HEK293 (cell line): ENCODE results near the gene ICAM5.
A peak's percentile ranks its signal among the peaks of the same experiment; 100 is the strongest.

Experiments
- CTCF ChIA-PET: fragments of 350-600 bp; formaldehyde crosslinking; extraction: SDS; loops from one replicate; lab custom pipeline; 2021; ENCODE audit warnings: antibody characterized with exemption; lab: Yijun Ruan, JAX
- POLR2A ChIA-PET: fragments of 300-600 bp; formaldehyde crosslinking; extraction: SDS; loops from one replicate; lab custom pipeline; 2020; ENCODE audit warnings: antibody characterized with exemption, inconsistent platforms; lab: Yijun Ruan, JAX
- H3K27ac ChIP-seq: fragments of 200-500 bp; sonication (Bioruptor generic); 2 replicates; pipeline ENCODE4 v1.5.1; 2014; ENCODE audit warnings: low read depth, low read length, control low read depth, inconsistent platforms; ENCODE audit errors: extremely low read depth
- H3K36me3 ChIP-seq, 2 experiments: fragments of 200-500 bp in 1 of 2; sonication (Bioruptor generic) in 1 of 2; 1 replicate in 1 of 2; 2 replicates in 1 of 2; pipeline ENCODE4 v1.5.1; 2014 to 2017; ENCODE audit warnings: inconsistent platforms in 2 of 2, low read length in 2 of 2; ENCODE audit not compliant: control insufficient read depth in 2 of 2, insufficient read depth in 1 of 2
- H3K4me1 ChIP-seq: fragments of 200-500 bp; sonication (Bioruptor generic); 2 replicates; pipeline ENCODE4 v1.5.1; 2014; ENCODE audit warnings: mild to moderate bottlenecking, low read length, inconsistent platforms; ENCODE audit not compliant: control insufficient read depth, insufficient read depth
- H3K4me3 ChIP-seq: 2 replicates; pipeline ENCODE4 v1.5.1; 2011; ENCODE audit warnings: low read depth, mild to moderate bottlenecking, control low read depth, low read length, moderate library complexity
- H3K9me3 ChIP-seq: fragments of 200-500 bp; sonication (Bioruptor generic); 2 replicates; pipeline ENCODE4 v1.5.1; 2014; ENCODE audit warnings: low read depth, low read length, inconsistent platforms; ENCODE audit not compliant: control insufficient read depth, insufficient read depth
- BCL11B ChIP-seq: fragments of 450-650 bp; formaldehyde crosslinking; IDR thresholded peaks from 2 replicates; pipeline ENCODE4 v1.5.1; 2016; ENCODE audit warnings: low read depth, missing biosample characterization, missing genetic modification characterization
- GLI4 ChIP-seq: fragments of 450-650 bp; formaldehyde crosslinking; IDR thresholded peaks from 2 replicates; pipeline ENCODE4 v1.5.1; 2016; ENCODE audit warnings: missing biosample characterization, missing genetic modification characterization
- GLIS2 ChIP-seq: fragments of 450-650 bp; formaldehyde crosslinking; IDR thresholded peaks from 2 replicates; pipeline ENCODE4 v1.5.1; 2016; ENCODE audit warnings: missing biosample characterization, missing genetic modification characterization
- KLF10 ChIP-seq: fragments of 450-650 bp; IDR thresholded peaks from 2 replicates; pipeline ENCODE4 v1.5.1; 2018; ENCODE audit warnings: missing biosample characterization, mild to moderate bottlenecking, missing genetic modification characterization
- KLF9 ChIP-seq: fragments of 450-650 bp; formaldehyde crosslinking; IDR thresholded peaks from 2 replicates; pipeline ENCODE4 v1.5.1; 2016; ENCODE audit warnings: missing biosample characterization, missing genetic modification characterization, low read depth
- PRDM4 ChIP-seq: fragments of 450-650 bp; formaldehyde crosslinking; IDR thresholded peaks from 2 replicates; pipeline ENCODE4 v1.5.1; 2017; ENCODE audit warnings: missing biosample characterization, missing genetic modification characterization
- SCRT2 ChIP-seq: fragments of 450-650 bp; formaldehyde crosslinking; IDR thresholded peaks from 2 replicates; pipeline ENCODE4 v1.5.1; 2016; ENCODE audit warnings: missing biosample characterization, missing genetic modification characterization
- SP7 ChIP-seq: fragments of 450-650 bp; formaldehyde crosslinking; IDR thresholded peaks from 2 replicates; pipeline ENCODE4 v1.5.1; 2016; ENCODE audit warnings: missing biosample characterization, missing genetic modification characterization
- YY2 ChIP-seq: fragments of 450-650 bp; formaldehyde crosslinking; IDR thresholded peaks from 2 replicates; pipeline ENCODE4 v1.5.1; 2016; ENCODE audit warnings: missing biosample characterization, missing genetic modification characterization
- ZBTB8A ChIP-seq: fragments of 450-650 bp; formaldehyde crosslinking; IDR thresholded peaks from 2 replicates; pipeline ENCODE4 v1.5.1; 2016; ENCODE audit warnings: missing biosample characterization, missing genetic modification characterization
- ZFHX2 ChIP-seq: fragments of 450-650 bp; formaldehyde crosslinking; conservative IDR thresholded peaks from 2 replicates; pipeline ENCODE4 v1.5.1; 2016; ENCODE audit warnings: missing biosample characterization, missing genetic modification characterization
- ZIC2 ChIP-seq: fragments of 450-650 bp; formaldehyde crosslinking; IDR thresholded peaks from 2 replicates; pipeline ENCODE4 v1.5.1; 2016; ENCODE audit warnings: missing biosample characterization, missing genetic modification characterization
- ZNF132 ChIP-seq: fragments of 450-650 bp; formaldehyde crosslinking; IDR thresholded peaks from 2 replicates; pipeline ENCODE4 v1.5.1; 2017; ENCODE audit warnings: missing biosample characterization, missing genetic modification characterization, borderline replicate concordance
- ZNF16 ChIP-seq: fragments of 450-650 bp; formaldehyde crosslinking; IDR thresholded peaks from 2 replicates; pipeline ENCODE4 v1.5.1; 2016; ENCODE audit warnings: low read depth, missing biosample characterization, missing genetic modification characterization
- ZNF175 ChIP-seq: fragments of 450-650 bp; formaldehyde crosslinking; IDR thresholded peaks from 2 replicates; pipeline ENCODE4 v1.5.1; 2016; ENCODE audit warnings: missing biosample characterization, missing genetic modification characterization
- ZNF202 ChIP-seq: fragments of 450-650 bp; formaldehyde crosslinking; IDR thresholded peaks from 2 replicates; pipeline ENCODE4 v1.5.1; 2016; ENCODE audit warnings: missing biosample characterization, missing genetic modification characterization, borderline replicate concordance
- ZNF335 ChIP-seq: fragments of 450-650 bp; formaldehyde crosslinking; conservative IDR thresholded peaks from 2 replicates; pipeline ENCODE4 v1.5.1; 2016; ENCODE audit warnings: missing biosample characterization, missing genetic modification characterization
- ZNF37A ChIP-seq: fragments of 450-650 bp; IDR thresholded peaks from 2 replicates; pipeline ENCODE4 v1.5.1; 2018; ENCODE audit warnings: missing biosample characterization, missing genetic modification characterization
- ZNF394 ChIP-seq: fragments of 450-650 bp; formaldehyde crosslinking; IDR thresholded peaks from 2 replicates; pipeline ENCODE4 v1.5.1; 2016; ENCODE audit warnings: missing biosample characterization, missing genetic modification characterization, mild to moderate bottlenecking, moderate library complexity, borderline replicate concordance
- ZNF558 ChIP-seq: fragments of 450-650 bp; formaldehyde crosslinking; IDR thresholded peaks from 2 replicates; pipeline ENCODE4 v1.5.1; 2016; ENCODE audit warnings: missing biosample characterization, missing genetic modification characterization
- ZNF596 ChIP-seq: fragments of 450-650 bp; IDR thresholded peaks from 2 replicates; pipeline ENCODE4 v1.5.0; 2018; ENCODE audit warnings: missing biosample characterization, mild to moderate bottlenecking, missing genetic modification characterization, moderate library complexity
- ZNF600 ChIP-seq: fragments of 450-650 bp; formaldehyde crosslinking; IDR thresholded peaks from 2 replicates; pipeline ENCODE4 v1.5.1; 2016; ENCODE audit warnings: missing biosample characterization, missing genetic modification characterization
- ZNF664 ChIP-seq: fragments of 450-650 bp; formaldehyde crosslinking; IDR thresholded peaks from 2 replicates; pipeline ENCODE4 v1.5.1; 2016; ENCODE audit warnings: missing biosample characterization, missing genetic modification characterization
- ZNF768 ChIP-seq: fragments of 450-650 bp; formaldehyde crosslinking; IDR thresholded peaks from 2 replicates; pipeline ENCODE4 v1.5.1; 2018; ENCODE audit warnings: missing biosample characterization, mild to moderate bottlenecking, missing genetic modification characterization
- TF ChIP-seq, protein P1 (sequence below): fragments of 450-650 bp; formaldehyde crosslinking; IDR thresholded peaks from 2 replicates; pipeline ENCODE4 v1.5.1; 2017; ENCODE audit warnings: missing biosample characterization, missing genetic modification characterization

ICAM5 gene

GRCh38 chr19:10284960-10285278 is 4.8 kb upstream of the ICAM5 start:
- no peaks in the 10 kb centered on the region for H3K9me3 ChIP-seq
- H3K4me1 ChIP-seq: no peaks in the 10 kb centered on the region; the same call in 1 of the 2 replicates
- no peak overlapping the region for H3K4me3 ChIP-seq
- no peaks in the 10 kb centered on the region for H3K36me3 ChIP-seq
- ChIA-PET POLR2A (interaction anchor here (1.0 kb wide), 1 partner anchor 95 kb away, joined by 3 read pairs; the partner anchor contains the start of gene TYK2), CTCF (interaction anchor here (0.7 to 2.9 kb wide), 2 partner anchors 15 to 36 kb away, joined by 3 to 15 read pairs; no protein-coding TSS in a partner anchor)
- H3K27ac ChIP-seq: no peak overlapping the region
- no peak for TF ChIP-seq ZNF664 (tag by site-specific recombination)
- no peak for TF ChIP-seq GLI4 (tag by site-specific recombination)
- no peak for TF ChIP-seq ZNF16 (tag by site-specific recombination)
- no peak for TF ChIP-seq ZNF132

GRCh38 chr19:10285393-10285792 is 4.4 kb upstream of the ICAM5 start:
- TF ChIP-seq SCRT2 (no peak), ZNF202 (tag by site-specific recombination) (no peak), ZFHX2 (no peak), ZNF175 (no peak), ZIC2 (no peak), KLF10 (tag by site-specific recombination) (no peak), ZNF37A (tag by site-specific recombination) (no peak), KLF9 (tag by site-specific recombination) (no peak)
- ChIA-PET POLR2A (interaction anchor here (0.7 to 1.0 kb wide), 2 partner anchors 95 kb away, joined by 3 to 4 read pairs; partner anchors contain the start of gene TYK2), CTCF (interaction anchor here (0.5 to 2.9 kb wide), 4 partner anchors 14 to 131 kb away, joined by 3 to 15 read pairs (median 4); partner anchors contain the start of gene ICAM1)
- H3K27ac ChIP-seq: no peak overlapping the region
- H3K4me3 ChIP-seq: no peak overlapping the region
- no peaks in the 10 kb centered on the region for H3K36me3 ChIP-seq
- H3K9me3 ChIP-seq: no peaks in the 10 kb centered on the region
- no peaks in the 10 kb centered on the region; the same call in 1 of the 2 replicates for H3K4me1 ChIP-seq

DNA sequence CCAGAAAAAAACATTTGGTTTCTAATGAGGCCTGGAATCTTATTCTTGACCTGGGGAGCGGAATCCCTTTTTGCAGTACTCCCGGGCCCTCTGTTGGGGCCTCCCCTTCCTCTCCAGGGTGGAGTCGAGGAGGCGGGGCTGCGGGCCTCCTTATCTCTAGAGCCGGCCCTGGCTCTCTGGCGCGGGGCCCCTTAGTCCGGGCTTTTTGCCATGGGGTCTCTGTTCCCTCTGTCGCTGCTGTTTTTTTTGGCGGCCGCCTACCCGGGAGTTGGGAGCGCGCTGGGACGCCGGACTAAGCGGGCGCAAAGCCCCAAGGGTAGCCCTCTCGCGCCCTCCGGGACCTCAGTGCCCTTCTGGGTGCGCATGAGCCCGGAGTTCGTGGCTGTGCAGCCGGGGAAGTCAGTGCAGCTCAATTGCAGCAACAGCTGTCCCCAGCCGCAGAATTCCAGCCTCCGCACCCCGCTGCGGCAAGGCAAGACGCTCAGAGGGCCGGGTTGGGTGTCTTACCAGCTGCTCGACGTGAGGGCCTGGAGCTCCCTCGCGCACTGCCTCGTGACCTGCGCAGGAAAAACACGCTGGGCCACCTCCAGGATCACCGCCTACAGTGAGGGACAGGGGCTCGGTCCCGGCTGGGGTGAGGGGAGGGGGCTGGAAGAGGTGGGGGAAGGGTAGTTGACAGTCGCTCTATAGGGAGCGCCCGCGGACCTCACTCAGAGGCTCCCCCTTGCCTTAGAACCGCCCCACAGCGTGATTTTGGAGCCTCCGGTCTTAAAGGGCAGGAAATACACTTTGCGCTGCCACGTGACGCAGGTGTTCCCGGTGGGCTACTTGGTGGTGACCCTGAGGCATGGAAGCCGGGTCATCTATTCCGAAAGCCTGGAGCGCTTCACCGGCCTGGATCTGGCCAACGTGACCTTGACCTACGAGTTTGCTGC is 2.7 kb upstream of the ICAM5 start, which contains the start of gene ICAM4:
Gene ICAM4 (plus strand): TSS at position 153 of the 935 bp plus-strand sequence. CDS start 58 bp downstream, at position 211.
- ChIA-PET CTCF (interaction anchor here (0.8 to 3.2 kb wide), 6 partner anchors 17 to 104 kb away, joined by 3 to 15 read pairs (median 5); partner anchors contain the start of genes ICAM1 and MRPL4), POLR2A (interaction anchor here (0.5 to 1.2 kb wide), 2 partner anchors 29 to 95 kb away, joined by 3 read pairs; partner anchors contain the start of gene FDX2)
- Histone ChIP-seq H3K27ac (peak within 1 kb of the TSS; percentile 27; the same call in 1 of the 2 replicates), H3K4me3 (no peak within 1 kb of the TSS), H3K9me3 (no peaks in the 10 kb centered on the region), H3K36me3 (no peaks in the 10 kb centered on the region), H3K4me1 (peaks cover 4% of the 10 kb centered on the region; the same call in 1 of the 2 replicates)
- TF ChIP-seq ZNF16 (tag by site-specific recombination) (peak; percentile 63; the same call in 1 of the 2 replicates), ZNF335 (peak; percentile 93), ZNF558 (tag by site-specific recombination) (no peak), ZNF768 (tag by site-specific recombination) (peak; percentile 94; the same call in 1 of the 2 replicates), SP7 (tag by site-specific recombination) (peak; percentile 78; the same call in 1 of the 2 replicates), BCL11B (0 out of 2 replicates have a peak, but pooled peaks have one; percentile 17), ZBTB8A (tag by site-specific recombination) (peak; percentile 99), ZNF596 (tag by site-specific recombination) (no peak), KLF9 (tag by site-specific recombination) (peak; percentile 19; the same call in 1 of the 2 replicates), ZNF394 (tag by site-specific recombination) (peak; percentile 22; the same call in 1 of the 2 replicates), ZNF600 (tag by site-specific recombination) (peak; percentile 55; the same call in 1 of the 2 replicates), YY2 (tag by site-specific recombination) (no peak), PRDM4 (tag by site-specific recombination) (no peak), KLF10 (tag by site-specific recombination) (peak; percentile 42; the same call in 1 of the 2 replicates), GLIS2 (tag by site-specific recombination) (peak; percentile 45; the same call in 1 of the 2 replicates)
- TF ChIP-seq, protein P1, sequence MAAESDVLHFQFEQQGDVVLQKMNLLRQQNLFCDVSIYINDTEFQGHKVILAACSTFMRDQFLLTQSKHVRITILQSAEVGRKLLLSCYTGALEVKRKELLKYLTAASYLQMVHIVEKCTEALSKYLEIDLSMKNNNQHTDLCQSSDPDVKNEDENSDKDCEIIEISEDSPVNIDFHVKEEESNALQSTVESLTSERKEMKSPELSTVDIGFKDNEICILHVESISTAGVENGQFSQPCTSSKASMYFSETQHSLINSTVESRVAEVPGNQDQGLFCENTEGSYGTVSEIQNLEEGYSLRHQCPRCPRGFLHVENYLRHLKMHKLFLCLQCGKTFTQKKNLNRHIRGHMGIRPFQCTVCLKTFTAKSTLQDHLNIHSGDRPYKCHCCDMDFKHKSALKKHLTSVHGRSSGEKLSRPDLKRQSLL (tag by site-specific recombination): peak; percentile 49
